ENCODE data around the gene IL17RA.
A peak's percentile ranks its signal among the peaks of the same experiment; 100 is the strongest.

DNA sequence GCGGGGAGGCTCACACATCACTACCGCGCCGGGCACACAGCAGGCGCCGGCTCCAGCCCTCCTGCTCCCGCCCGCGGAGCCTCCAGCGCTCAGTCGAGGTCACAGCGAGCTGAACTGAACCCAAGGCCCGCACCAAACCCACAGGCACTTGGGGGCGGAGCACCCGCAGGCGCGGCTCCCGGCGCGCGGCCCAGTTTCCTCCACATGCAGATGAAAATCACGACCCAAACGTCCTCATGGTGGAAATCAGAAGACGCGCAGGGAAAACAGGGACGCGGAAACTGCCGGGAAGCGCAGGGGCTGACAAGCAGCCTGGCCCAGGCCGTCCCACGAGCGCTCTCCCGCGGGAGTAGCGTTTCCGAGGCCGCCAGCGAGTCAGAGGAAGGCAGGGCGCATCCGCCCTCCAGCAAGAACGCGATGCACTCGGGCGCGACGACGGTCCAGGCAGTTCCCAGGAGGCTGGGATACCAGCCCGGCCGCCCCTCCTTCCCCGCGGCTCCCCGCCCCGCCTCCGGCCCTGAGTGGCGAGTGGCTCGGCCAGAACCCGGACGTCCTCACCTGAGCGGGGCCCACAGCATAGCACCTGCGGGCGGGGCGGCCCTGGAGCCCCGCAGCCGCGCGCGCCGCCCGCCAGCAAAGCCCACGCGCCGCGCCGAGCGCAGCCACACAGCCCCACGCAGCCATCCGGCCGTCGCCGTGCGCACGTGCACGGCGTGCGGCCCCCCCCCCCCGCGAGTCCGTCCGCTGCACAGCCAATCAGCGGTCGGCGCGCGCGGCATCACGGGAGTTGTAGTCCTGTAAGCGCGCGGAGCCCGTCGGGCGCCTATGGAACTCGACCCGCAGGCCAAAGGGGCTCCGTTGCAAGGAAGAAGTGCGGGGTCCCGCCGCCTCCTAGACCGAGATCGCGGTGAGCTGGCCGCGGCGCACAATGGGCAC is 74.0 kb downstream of the IL17RA start, which contains the start of gene HDHD5:
- TF ChIP-seq, protein P1, sequence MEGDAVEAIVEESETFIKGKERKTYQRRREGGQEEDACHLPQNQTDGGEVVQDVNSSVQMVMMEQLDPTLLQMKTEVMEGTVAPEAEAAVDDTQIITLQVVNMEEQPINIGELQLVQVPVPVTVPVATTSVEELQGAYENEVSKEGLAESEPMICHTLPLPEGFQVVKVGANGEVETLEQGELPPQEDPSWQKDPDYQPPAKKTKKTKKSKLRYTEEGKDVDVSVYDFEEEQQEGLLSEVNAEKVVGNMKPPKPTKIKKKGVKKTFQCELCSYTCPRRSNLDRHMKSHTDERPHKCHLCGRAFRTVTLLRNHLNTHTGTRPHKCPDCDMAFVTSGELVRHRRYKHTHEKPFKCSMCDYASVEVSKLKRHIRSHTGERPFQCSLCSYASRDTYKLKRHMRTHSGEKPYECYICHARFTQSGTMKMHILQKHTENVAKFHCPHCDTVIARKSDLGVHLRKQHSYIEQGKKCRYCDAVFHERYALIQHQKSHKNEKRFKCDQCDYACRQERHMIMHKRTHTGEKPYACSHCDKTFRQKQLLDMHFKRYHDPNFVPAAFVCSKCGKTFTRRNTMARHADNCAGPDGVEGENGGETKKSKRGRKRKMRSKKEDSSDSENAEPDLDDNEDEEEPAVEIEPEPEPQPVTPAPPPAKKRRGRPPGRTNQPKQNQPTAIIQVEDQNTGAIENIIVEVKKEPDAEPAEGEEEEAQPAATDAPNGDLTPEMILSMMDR (IDR thresholded peaks at IDR 0.05), result no peak
- TF ChIP-seq POLR2AphosphoS5 (IDR thresholded peaks at IDR 0.05) (peak; percentile 16), POLR2A (IDR thresholded peaks at IDR 0.05) (peak; percentile 40)

Data from prostate gland (tissue), 2 donors.